ENCODE data around the gene STRIT1.

DNA sequence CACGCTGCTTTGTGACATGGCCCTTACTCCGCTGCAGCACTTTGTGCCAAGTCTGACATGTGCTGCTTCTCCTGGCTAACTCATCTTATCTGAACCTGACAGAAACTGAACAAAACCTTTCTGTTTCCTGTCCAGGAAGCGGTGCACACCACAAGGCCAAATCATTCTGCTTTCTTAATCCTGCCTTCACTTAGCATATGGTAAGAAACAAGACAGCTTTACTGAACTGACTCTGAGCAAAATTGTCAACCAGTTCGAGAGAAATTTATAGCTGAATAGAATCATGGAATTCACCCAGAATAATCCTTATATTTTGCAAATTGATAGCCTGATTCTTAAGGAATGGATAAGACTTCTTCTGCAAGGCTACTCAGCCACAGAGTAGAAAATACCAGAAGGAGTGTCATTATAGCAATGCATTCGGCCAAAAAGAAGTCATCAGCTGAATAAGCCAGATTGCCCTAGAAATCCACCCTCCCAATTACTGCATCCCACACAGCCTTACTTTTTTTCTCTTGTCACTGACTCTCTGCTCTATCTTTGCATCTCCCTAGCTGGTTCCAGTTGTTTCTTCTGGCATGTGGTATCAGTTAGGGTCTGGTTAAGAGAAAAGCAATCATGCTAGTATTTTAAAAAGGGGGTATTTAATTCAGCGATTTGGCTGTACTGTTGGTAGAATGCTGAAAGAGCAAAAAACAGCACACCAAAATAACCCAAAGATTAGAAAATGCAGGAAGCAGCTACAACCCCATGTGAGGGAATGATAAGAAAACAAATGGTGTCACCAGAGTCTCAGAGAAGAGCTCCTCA, 41.6 kb upstream of the STRIT1 start:
- no peak for TF ChIP-seq EZH2 (IDR thresholded peaks at IDR 0.05; ENCODE audit: borderline replicate concordance)
- TF ChIP-seq, protein P1, sequence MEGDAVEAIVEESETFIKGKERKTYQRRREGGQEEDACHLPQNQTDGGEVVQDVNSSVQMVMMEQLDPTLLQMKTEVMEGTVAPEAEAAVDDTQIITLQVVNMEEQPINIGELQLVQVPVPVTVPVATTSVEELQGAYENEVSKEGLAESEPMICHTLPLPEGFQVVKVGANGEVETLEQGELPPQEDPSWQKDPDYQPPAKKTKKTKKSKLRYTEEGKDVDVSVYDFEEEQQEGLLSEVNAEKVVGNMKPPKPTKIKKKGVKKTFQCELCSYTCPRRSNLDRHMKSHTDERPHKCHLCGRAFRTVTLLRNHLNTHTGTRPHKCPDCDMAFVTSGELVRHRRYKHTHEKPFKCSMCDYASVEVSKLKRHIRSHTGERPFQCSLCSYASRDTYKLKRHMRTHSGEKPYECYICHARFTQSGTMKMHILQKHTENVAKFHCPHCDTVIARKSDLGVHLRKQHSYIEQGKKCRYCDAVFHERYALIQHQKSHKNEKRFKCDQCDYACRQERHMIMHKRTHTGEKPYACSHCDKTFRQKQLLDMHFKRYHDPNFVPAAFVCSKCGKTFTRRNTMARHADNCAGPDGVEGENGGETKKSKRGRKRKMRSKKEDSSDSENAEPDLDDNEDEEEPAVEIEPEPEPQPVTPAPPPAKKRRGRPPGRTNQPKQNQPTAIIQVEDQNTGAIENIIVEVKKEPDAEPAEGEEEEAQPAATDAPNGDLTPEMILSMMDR (IDR thresholded peaks at IDR 0.05; ENCODE audit: poor library complexity) = no peak

All from hepatocyte (in vitro differentiated cells).